HEK293T (cell line): ENCODE results near the gene BRAT1.

ENCODE experiments used
- CTCF ChIA-PET: fragments of 350-600 bp; formaldehyde crosslinking; extraction: SDS; loops from one replicate; lab custom pipeline; 2021; ENCODE audit warnings: antibody characterized with exemption, inconsistent platforms; lab: Yijun Ruan, JAX
- POLR2A ChIA-PET: fragments of 350-600 bp; formaldehyde crosslinking; extraction: SDS; loops from one replicate; lab custom pipeline; 2020; ENCODE audit warnings: antibody characterized with exemption, inconsistent platforms; lab: Yijun Ruan, JAX
- DNase-seq: peaks from one replicate; pipeline ENCODE4 v3.0.0; 2012; ENCODE audit warnings: mixed read lengths; ENCODE audit errors: extremely low spot score
- ARNT ChIP-seq: fragments of 450-650 bp; IDR thresholded peaks from 2 replicates; pipeline ENCODE4 v1.6.1; 2017; ENCODE audit warnings: mild to moderate bottlenecking
- BHLHE40 ChIP-seq: fragments of 450-650 bp; IDR thresholded peaks from 2 replicates; pipeline ENCODE4 v1.6.1; 2016; ENCODE audit warnings: mild to moderate bottlenecking, moderate library complexity, borderline replicate concordance
- CTBP1 ChIP-seq: fragments of 450-650 bp; IDR thresholded peaks from 2 replicates; pipeline ENCODE4 v1.6.1; 2016; ENCODE audit warnings: borderline replicate concordance
- ELF4 ChIP-seq: fragments of 450-650 bp; IDR thresholded peaks from 2 replicates; pipeline ENCODE4 v1.6.1; 2017; ENCODE audit warnings: antibody characterized with exemption
- FOXA1 ChIP-seq: fragments of 450-650 bp; IDR thresholded peaks from 2 replicates; pipeline ENCODE4 v1.6.1; 2016; ENCODE audit warnings: mild to moderate bottlenecking
- FOXK2 ChIP-seq: fragments of 450-650 bp; IDR thresholded peaks from 2 replicates; pipeline ENCODE4 v1.6.1; 2016; ENCODE audit warnings: mild to moderate bottlenecking
- FOXM1 ChIP-seq: fragments of 450-650 bp; IDR thresholded peaks from 2 replicates; pipeline ENCODE4 v1.6.1; 2017; ENCODE audit warnings: mild to moderate bottlenecking, borderline replicate concordance
- HDGF ChIP-seq: fragments of 450-650 bp; IDR thresholded peaks from 2 replicates; pipeline ENCODE4 v1.6.1; 2017; ENCODE audit warnings: antibody characterized with exemption, borderline replicate concordance
- L3MBTL2 ChIP-seq: fragments of 450-650 bp; conservative IDR thresholded peaks from 2 replicates; pipeline ENCODE4 v1.6.1; 2016; ENCODE audit warnings: mild to moderate bottlenecking
- LEF1 ChIP-seq: fragments of 450-650 bp; IDR thresholded peaks from 2 replicates; pipeline ENCODE4 v1.6.1; 2017; ENCODE audit warnings: mild to moderate bottlenecking, borderline replicate concordance
- NFRKB ChIP-seq: fragments of 450-650 bp; IDR thresholded peaks from 2 replicates; pipeline ENCODE4 v1.6.1; 2016; ENCODE audit warnings: mild to moderate bottlenecking, moderate library complexity
- SP1 ChIP-seq: fragments of 450-650 bp; IDR thresholded peaks from 2 replicates; pipeline ENCODE4 v1.6.1; 2017
- SUZ12 ChIP-seq: fragments of 450-650 bp; IDR thresholded peaks from 2 replicates; pipeline ENCODE4 v1.6.1; 2016; ENCODE audit warnings: mild to moderate bottlenecking
- TARDBP ChIP-seq: fragments of 450-650 bp; IDR thresholded peaks from 2 replicates; pipeline ENCODE4 v1.6.1; 2016
- ZNF384 ChIP-seq: fragments of 450-650 bp; IDR thresholded peaks from 2 replicates; pipeline ENCODE4 v1.6.1; 2016
- TF ChIP-seq, protein P1 (sequence below): fragments of 450-650 bp; IDR thresholded peaks from 2 replicates; pipeline ENCODE4 v1.6.1; 2016

The BRAT1 gene

DNA sequence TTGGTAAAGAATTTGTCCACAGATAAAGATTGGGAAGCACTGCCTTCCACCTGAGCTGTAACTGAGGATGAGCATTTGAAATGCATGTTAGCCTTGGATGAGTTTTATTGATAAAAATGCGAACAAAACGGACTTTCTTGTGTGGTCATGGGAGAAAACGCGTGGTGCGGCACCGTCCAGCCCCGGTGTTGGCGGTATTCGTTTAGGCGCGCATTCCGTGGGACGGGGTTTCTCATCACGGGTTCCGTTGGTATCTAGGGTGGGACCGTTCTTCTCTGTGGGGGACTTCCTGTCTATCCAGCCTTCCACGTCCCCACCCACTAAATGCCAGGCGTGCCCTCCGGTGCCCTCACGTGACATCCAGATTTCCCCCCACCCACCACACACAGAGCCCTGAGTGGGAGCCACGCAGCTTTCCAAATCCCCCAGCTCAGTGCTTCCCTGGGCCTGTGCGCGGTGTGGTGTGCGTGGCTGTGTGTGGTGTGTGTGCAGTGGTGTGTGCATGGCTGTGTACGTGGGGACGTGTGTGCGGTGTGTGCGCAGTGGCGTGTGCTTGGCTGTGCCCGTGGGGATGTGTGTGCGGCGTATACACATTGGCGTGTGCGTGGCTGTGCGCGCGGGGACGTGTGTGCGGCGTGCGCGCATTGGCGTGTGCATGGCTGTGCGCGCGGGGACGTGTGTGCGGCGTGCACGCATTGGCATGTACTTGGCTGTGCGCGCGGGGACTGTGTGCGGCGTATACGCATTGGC lies 21.6 kb upstream of the BRAT1 start:
- ChIA-PET POLR2A (no interaction called here), CTCF (no interaction called here)
- no peak for DNase-seq
- TF ChIP-seq ZNF384 (no peak), LEF1 (no peak), L3MBTL2 (no peak), TARDBP (no peak), FOXA1 (no peak), HDGF (no peak), FOXM1 (no peak), BHLHE40 (no peak), ELF4 (no peak), ARNT (no peak)

DNA sequence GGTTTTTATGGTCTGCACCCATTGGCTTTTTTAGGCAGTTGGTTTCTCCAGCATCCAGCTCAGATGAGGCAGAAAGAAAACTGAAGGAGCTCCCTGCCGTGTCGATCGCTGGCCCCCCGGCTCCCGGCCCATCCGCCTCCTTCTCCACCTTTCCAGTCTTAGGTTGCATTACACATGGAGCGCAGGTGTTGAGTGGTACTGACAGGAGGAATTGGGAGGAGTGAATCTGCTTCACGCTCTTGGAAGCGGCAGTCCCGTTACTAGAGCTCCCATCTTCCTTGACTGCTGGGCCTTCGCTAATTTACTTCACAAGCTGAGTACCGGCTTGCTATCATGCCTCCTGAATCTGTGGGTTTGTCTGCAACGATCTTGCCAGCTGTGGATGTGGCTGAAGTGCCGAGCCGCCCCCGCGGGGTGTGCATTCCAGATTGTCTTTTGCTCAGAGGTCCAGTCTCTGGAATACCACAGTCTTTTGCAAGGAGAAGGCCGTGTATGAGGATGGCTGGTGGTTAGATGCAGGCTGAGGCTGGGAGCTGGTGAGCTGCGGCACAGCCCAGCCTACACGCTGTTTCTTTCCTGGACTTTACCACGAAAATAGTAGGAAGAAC lies 20.5 kb upstream of the BRAT1 start:
- no peak for DNase-seq
- TF ChIP-seq SP1 (no peak), FOXM1 (no peak), ELF4 (no peak), TARDBP (no peak), BHLHE40 (no peak), FOXK2 (no peak), ARNT (no peak), SUZ12 (no peak)
- TF ChIP-seq, protein P1, sequence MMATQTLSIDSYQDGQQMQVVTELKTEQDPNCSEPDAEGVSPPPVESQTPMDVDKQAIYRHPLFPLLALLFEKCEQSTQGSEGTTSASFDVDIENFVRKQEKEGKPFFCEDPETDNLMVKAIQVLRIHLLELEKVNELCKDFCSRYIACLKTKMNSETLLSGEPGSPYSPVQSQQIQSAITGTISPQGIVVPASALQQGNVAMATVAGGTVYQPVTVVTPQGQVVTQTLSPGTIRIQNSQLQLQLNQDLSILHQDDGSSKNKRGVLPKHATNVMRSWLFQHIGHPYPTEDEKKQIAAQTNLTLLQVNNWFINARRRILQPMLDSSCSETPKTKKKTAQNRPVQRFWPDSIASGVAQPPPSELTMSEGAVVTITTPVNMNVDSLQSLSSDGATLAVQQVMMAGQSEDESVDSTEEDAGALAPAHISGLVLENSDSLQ = no peak
- POLR2A ChIA-PET = interaction anchor here (0.6 kb wide), 1 partner anchor 312 kb away, joined by 3 read pairs; no protein-coding TSS in a partner anchor
- CTCF ChIA-PET = no interaction called here

DNA sequence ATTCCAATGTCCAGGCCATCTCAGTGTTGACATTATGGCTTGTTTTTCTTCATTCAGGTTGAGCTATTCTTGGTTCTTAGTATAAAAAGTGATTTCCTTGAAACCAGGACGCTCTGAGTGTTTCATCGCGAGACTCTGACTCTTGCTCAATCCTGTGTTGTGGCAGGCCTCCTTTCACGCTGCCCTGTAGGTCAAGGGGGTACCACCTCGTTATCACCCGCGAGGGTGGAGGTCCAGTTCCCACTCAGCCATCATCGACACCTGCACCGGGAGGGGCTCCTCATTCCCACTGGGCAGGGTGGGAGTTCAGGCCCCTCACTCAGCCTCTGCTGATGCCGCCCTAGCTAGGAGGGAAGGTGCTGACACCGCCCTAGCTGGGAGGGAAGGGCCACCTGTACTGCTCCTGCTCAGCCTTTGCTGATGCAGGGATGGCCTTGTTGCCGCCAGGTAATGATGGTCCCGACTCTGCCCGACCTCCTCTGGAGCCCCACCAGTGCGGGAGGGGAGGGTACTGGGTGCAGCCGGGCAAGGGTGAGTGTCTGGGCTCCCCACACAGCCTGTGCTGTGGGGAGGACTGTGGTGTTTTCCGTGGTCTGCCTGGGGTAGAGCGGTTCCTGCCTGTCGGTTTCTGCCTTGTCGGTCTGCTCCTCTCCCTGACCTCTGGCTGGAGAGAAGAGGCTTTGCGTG lies 19.9 kb upstream of the BRAT1 start:
- POLR2A ChIA-PET = no interaction called here
- TF ChIP-seq L3MBTL2 = no peak
- TF ChIP-seq FOXK2 = no peak
- TF ChIP-seq ARNT = no peak
- TF ChIP-seq HDGF = no peak
- no peak for TF ChIP-seq TARDBP
- DNase-seq = no peak
- CTCF ChIA-PET = no interaction called here

GRCh38 chr7:2573761-2574160 lies 18.4 kb upstream of the BRAT1 start:
- no peak for DNase-seq
- TF ChIP-seq LEF1 = no peak
- no peak for TF ChIP-seq FOXM1
- no peak for TF ChIP-seq FOXA1
- TF ChIP-seq TARDBP = no peak
- no peak for TF ChIP-seq SP1
- no peak for TF ChIP-seq HDGF
- no peak for TF ChIP-seq FOXK2
- no peak for TF ChIP-seq ARNT
- TF ChIP-seq, protein P1 = no peak
- no peak for TF ChIP-seq SUZ12
- CTCF ChIA-PET = no interaction called here
- POLR2A ChIA-PET = interaction anchor here (0.9 kb wide), 1 partner anchor 18 kb away, joined by 3 read pairs; no protein-coding TSS in a partner anchor

GRCh38 chr7:2572101-2572842 lies 16.9 kb upstream of the BRAT1 start:
- TF ChIP-seq ZNF384 (no peak), ELF4 (no peak), ARNT (no peak), HDGF (no peak), CTBP1 (no peak), LEF1 (no peak), SP1 (no peak), FOXM1 (no peak), TARDBP (no peak), BHLHE40 (no peak), FOXK2 (no peak), FOXA1 (no peak), L3MBTL2 (no peak), SUZ12 (no peak), NFRKB (no peak)
- TF ChIP-seq, protein P1 = no peak
- ChIA-PET CTCF (interaction anchor here (0.8 kb wide), 1 partner anchor 17 kb away, joined by 3 read pairs; no protein-coding TSS in a partner anchor), POLR2A (no interaction called here)
- no peak for DNase-seq
